ENCODE results near the gene KCNN4. TPM values are rescaled to one million over a fixed set of nuclear protein-coding genes. Genes with fewer than 3 reads are reported as not detected.

The KCNN4 gene
- total and polyA plus RNA-seq, 2 donors (not counting 3 experiments of a cell fraction or from before 2014, with no cell fraction given), result 0.29 TPM; not detected in 1

DNA sequence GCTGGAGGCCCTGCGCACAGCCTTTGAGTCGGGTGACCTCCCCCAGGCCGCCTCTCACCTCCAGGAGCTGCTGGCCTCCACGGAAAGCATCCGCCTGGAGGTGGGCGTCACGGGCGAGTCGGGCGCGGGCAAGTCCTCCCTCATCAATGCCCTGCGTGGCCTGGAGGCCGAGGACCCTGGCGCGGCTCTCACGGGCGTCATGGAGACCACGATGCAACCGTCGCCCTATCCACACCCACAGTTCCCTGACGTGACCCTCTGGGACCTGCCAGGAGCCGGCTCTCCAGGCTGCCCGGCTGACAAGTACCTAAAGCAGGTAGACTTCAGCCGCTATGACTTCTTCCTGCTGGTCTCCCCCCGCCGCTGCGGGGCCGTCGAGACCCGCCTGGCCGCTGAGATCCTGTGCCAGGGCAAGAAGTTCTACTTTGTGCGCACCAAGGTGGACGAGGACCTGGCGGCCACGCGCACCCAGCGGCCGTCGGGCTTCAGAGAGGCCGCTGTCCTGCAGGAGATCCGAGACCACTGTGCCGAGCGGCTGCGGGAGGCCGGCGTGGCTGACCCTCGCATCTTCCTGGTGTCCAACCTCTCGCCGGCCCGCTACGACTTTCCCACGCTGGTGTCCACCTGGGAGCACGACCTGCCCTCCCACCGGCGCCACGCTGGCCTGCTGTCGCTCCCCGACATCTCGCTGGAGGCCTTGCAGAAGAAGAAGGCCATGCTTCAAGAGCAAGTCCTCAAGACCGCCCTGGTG lies 62.0 kb downstream of the KCNN4 start:
- H2AFZ ChIP-seq (ENCODE audit: low read depth, low read length), result no peak overlapping the region
- no peaks in the 10 kb centered on the region for H3K27me3 ChIP-seq (ENCODE audit: control insufficient read depth in 2 of 2, insufficient read depth in 2 of 2, low read length in 2 of 2)
- no TSS peak for BruUV-seq (replicated peaks)
- dilution Hi-C loops (cut with MboI; ENCODE audit: extremely low pct_ligation_motif_present, low sequenced_read_pairs) (no loop called here), intact Hi-C loops (cut with micrococcal nuclease) (no loop called here)
- no peaks in the 10 kb centered on the region for H3K9me1 ChIP-seq (replicated peaks; ENCODE audit: control insufficient read depth, extremely low read depth, insufficient read depth, low read length)
- no peak for DNase-seq (ENCODE audit: low read depth, low spot score)
- no peak overlapping the region for H3K4me2 ChIP-seq (ENCODE audit: insufficient read depth, low read length)
- H3K36me3 ChIP-seq (ENCODE audit: control insufficient read depth in 2 of 2, extremely low read depth in 1 of 2, insufficient read depth in 2 of 2, low read length in 2 of 2), result no peaks in the 10 kb centered on the region
- ChIA-PET POLR2A (no interaction called here), CTCF (interaction anchor here (1.3 kb wide), 1 partner anchor 26 kb away, joined by 3 read pairs; no protein-coding TSS in a partner anchor)
- H3K27ac ChIP-seq (ENCODE audit: insufficient read depth, low read depth, low read length), result no peak overlapping the region
- TF ChIP-seq JUN (IDR thresholded peaks at IDR 0.05; ENCODE audit: borderline replicate concordance, insufficient read depth, insufficient read length, low read depth) (no peak), POLR2AphosphoS5 (IDR thresholded peaks at IDR 0.05; ENCODE audit: insufficient read depth, low read depth, low read length) (no peak), EZH2 (IDR thresholded peaks at IDR 0.05; ENCODE audit: borderline replicate concordance, low read depth, low read length, severe bottlenecking) (no peak), MYC (IDR thresholded peaks at IDR 0.05; ENCODE audit: low read depth, low read length) (no peak), FOS (IDR thresholded peaks at IDR 0.05; ENCODE audit: borderline replicate concordance, insufficient read depth, low read length) (no peak), POLR2A (IDR thresholded peaks at IDR 0.05; ENCODE audit: low read depth, low read length) (no peak), GATA2 (IDR thresholded peaks at IDR 0.05; ENCODE audit: insufficient read depth, insufficient read length, low read depth, low read length) (no peak)
- TF ChIP-seq, protein P1, sequence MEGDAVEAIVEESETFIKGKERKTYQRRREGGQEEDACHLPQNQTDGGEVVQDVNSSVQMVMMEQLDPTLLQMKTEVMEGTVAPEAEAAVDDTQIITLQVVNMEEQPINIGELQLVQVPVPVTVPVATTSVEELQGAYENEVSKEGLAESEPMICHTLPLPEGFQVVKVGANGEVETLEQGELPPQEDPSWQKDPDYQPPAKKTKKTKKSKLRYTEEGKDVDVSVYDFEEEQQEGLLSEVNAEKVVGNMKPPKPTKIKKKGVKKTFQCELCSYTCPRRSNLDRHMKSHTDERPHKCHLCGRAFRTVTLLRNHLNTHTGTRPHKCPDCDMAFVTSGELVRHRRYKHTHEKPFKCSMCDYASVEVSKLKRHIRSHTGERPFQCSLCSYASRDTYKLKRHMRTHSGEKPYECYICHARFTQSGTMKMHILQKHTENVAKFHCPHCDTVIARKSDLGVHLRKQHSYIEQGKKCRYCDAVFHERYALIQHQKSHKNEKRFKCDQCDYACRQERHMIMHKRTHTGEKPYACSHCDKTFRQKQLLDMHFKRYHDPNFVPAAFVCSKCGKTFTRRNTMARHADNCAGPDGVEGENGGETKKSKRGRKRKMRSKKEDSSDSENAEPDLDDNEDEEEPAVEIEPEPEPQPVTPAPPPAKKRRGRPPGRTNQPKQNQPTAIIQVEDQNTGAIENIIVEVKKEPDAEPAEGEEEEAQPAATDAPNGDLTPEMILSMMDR (IDR thresholded peaks at IDR 0.05; ENCODE audit: extremely low read depth in 1 of 2, insufficient read depth in 1 of 2, low read depth in 1 of 2, low read length in 2 of 2), result no peak
- TF ChIP-seq, protein P2, sequence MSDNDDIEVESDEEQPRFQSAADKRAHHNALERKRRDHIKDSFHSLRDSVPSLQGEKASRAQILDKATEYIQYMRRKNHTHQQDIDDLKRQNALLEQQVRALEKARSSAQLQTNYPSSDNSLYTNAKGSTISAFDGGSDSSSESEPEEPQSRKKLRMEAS (IDR thresholded peaks at IDR 0.05; ENCODE audit: insufficient read depth, insufficient read length), result no peak
- H3K79me2 ChIP-seq (ENCODE audit: control insufficient read depth, insufficient read depth, low read length), result no peaks in the 10 kb centered on the region
- no peak overlapping the region for H3K9ac ChIP-seq (replicated peaks; ENCODE audit: extremely low read depth, insufficient read depth, low read length)
- no peaks in the 10 kb centered on the region for H3K4me1 ChIP-seq (ENCODE audit: control insufficient read depth, extremely low read depth, insufficient read depth, low read length)
- no peaks in the 10 kb centered on the region for H4K20me1 ChIP-seq (replicated peaks; ENCODE audit: control insufficient read depth, extremely low read depth, insufficient read depth, low read length)
- no peak for FAIRE-seq
- no peaks in the 10 kb centered on the region for H3K9me3 ChIP-seq (replicated peaks; ENCODE audit: control insufficient read depth, insufficient read depth, low read length)
- no peak overlapping the region for H3K4me3 ChIP-seq (replicated peaks in 1 of 3; ENCODE audit: insufficient read depth in 1 of 3, low read depth in 1 of 3, low read length in 3 of 3)

Other genes with a start within 250 kb of the KCNN4 start
- gene ZNF575, start 247.8 kb downstream of the KCNN4 start, total RNA-seq, result 1.4 and 3.0 TPM in 2 replicates
- 0.57 and 0.80 TPM in 2 replicates for gene ZNF575, start 247.8 kb downstream of the KCNN4 start, polyA plus RNA-seq
- gene XRCC1, start 205.4 kb downstream of the KCNN4 start, total RNA-seq, result 37.3 and 39.3 TPM in 2 replicates
- 24.2 and 29.5 TPM in 2 replicates for gene XRCC1, start 205.4 kb downstream of the KCNN4 start, polyA plus RNA-seq
- gene PINLYP, start 205.2 kb downstream of the KCNN4 start, total RNA-seq, result 2.6 and 5.5 TPM in 2 replicates
- 4.8 and 5.5 TPM in 2 replicates for gene PINLYP, start 205.2 kb downstream of the KCNN4 start, polyA plus RNA-seq
- 33.2 and 34.1 TPM in 2 replicates for gene IRGQ, start 184.8 kb downstream of the KCNN4 start, total RNA-seq
- 15.8 and 16.0 TPM in 2 replicates for gene IRGQ, start 184.8 kb downstream of the KCNN4 start, polyA plus RNA-seq
- 19.5 and 20.3 TPM in 2 replicates for gene ZNF576, start 184.4 kb downstream of the KCNN4 start, total RNA-seq
- gene ZNF576, start 184.4 kb downstream of the KCNN4 start, polyA plus RNA-seq, result 27.7 and 38.3 TPM in 2 replicates
- 0.27 and 0.32 TPM in 2 replicates for gene SRRM5, start 168.9 kb downstream of the KCNN4 start, total RNA-seq
- 0.13 and 0.17 TPM in 2 replicates for gene SRRM5, start 168.9 kb downstream of the KCNN4 start, polyA plus RNA-seq
- gene ZNF428, start 161.3 kb downstream of the KCNN4 start, total RNA-seq, result 51.8 and 56.2 TPM in 2 replicates
- 29.2 and 30.7 TPM in 2 replicates for gene ZNF428, start 161.3 kb downstream of the KCNN4 start, polyA plus RNA-seq
- 6.7 and 7.5 TPM in 2 replicates for gene CADM4, start 141.1 kb downstream of the KCNN4 start, total RNA-seq
- gene CADM4, start 141.1 kb downstream of the KCNN4 start, polyA plus RNA-seq, result 5.0 and 7.7 TPM in 2 replicates
- gene PLAUR, start 110.8 kb downstream of the KCNN4 start, total RNA-seq, result 62.9 and 82.0 TPM in 2 replicates
- gene PLAUR, start 110.8 kb downstream of the KCNN4 start, polyA plus RNA-seq, result 60.2 and 66.3 TPM in 2 replicates
- gene IRGC, start 64.9 kb downstream of the KCNN4 start, total RNA-seq, result not detected in 2 replicates
- not detected in 2 replicates for gene IRGC, start 64.9 kb downstream of the KCNN4 start, polyA plus RNA-seq
- gene SMG9, start 26.0 kb downstream of the KCNN4 start, total RNA-seq, result 45.0 and 53.3 TPM in 2 replicates
- gene SMG9, start 26.0 kb downstream of the KCNN4 start, polyA plus RNA-seq, result 25.5 and 26.4 TPM in 2 replicates
- not detected in 2 replicates for gene LYPD5, start 21.5 kb upstream of the KCNN4 start, total RNA-seq
- gene LYPD5, start 21.5 kb upstream of the KCNN4 start, polyA plus RNA-seq, result 0.11 and 0.28 TPM in 2 replicates
- gene ZNF283, start 46.3 kb upstream of the KCNN4 start, total RNA-seq, result 6.0 and 10.7 TPM in 2 replicates
- gene ZNF283, start 46.3 kb upstream of the KCNN4 start, polyA plus RNA-seq, result 1.4 and 1.9 TPM in 2 replicates
- gene ZNF404, start 103.0 kb upstream of the KCNN4 start, total RNA-seq, result 0.62 and 1.5 TPM in 2 replicates
- gene ZNF404, start 103.0 kb upstream of the KCNN4 start, polyA plus RNA-seq, result 0.37 and 0.68 TPM in 2 replicates
- 10.8 and 11.2 TPM in 2 replicates for gene ZNF45, start 154.3 kb upstream of the KCNN4 start, total RNA-seq
- gene ZNF45, start 154.3 kb upstream of the KCNN4 start, polyA plus RNA-seq, result 4.7 and 6.1 TPM in 2 replicates
- 4.2 and 6.0 TPM in 2 replicates for gene ZNF221, start 170.3 kb upstream of the KCNN4 start, total RNA-seq
- gene ZNF221, start 170.3 kb upstream of the KCNN4 start, polyA plus RNA-seq, result 0.45 and 1.4 TPM in 2 replicates
- gene ZNF155, start 203.2 kb upstream of the KCNN4 start, total RNA-seq, result 5.9 and 7.6 TPM in 2 replicates
- 1.8 and 2.0 TPM in 2 replicates for gene ZNF155, start 203.2 kb upstream of the KCNN4 start, polyA plus RNA-seq
- gene ZNF230, start 222.0 kb upstream of the KCNN4 start, total RNA-seq, result 2.9 TPM in 2 replicates
- gene ZNF230, start 222.0 kb upstream of the KCNN4 start, polyA plus RNA-seq, result 1.4 and 1.5 TPM in 2 replicates
- 4.7 and 5.2 TPM in 2 replicates for gene ZNF222, start 244.4 kb upstream of the KCNN4 start, total RNA-seq
- 0.99 and 2.2 TPM in 2 replicates for gene ZNF222, start 244.4 kb upstream of the KCNN4 start, polyA plus RNA-seq